Stimulated activated CD4-positive, alpha-beta T cell treated with anti-CD3 and anti-CD28 coated beads, Interleukin-1b, Interleukin-23, amount 100 ng/mL, for 24 hours (primary cell): ENCODE measurements around the gene TPMT.
"Not testable (repeated sequence)": the region's sequence is repeated elsewhere in the genome, so short reads cannot be mapped to it uniquely, and the experiment has no call there.

ENCODE experiments used
- DNase-seq, 4 experiments: peaks; one replicate each; pipeline ENCODE4 v3.0.0-alpha.2; 2020; ENCODE audit warnings: low read depth in 4 of 4, low spot score in 1 of 4

The TPMT gene

DNA sequence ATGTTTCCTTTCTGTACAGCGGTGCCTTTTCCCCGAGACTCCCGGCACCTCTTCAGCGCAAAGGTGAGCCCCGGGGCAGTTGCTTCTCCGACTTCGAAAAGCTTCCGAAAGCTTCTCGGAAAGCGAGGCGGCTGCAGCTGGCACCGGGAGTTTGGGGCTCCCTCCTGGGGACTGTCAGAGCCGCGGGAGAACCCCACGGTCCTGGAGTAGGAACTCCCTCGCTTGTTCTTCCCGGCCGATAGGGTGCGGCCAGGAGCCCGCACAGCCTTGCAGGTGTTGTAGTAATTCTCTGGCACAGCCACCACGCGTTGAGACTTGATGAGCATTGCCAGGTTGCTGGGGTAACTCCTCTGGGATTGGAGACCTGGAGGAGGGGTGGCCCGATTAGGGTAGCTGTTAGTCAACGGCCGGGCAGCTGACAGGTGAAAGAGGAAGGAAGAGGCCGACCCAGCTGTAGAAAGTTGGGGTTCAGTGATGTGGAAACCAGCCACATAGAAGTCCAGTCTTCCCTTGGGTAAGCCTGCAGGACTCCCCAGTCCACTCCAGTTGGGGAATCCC is 1.1 kb upstream of the TPMT start:
- DNase-seq: peak in 3 of 4 experiments; percentile 17 to 36 (median 25)

DNA sequence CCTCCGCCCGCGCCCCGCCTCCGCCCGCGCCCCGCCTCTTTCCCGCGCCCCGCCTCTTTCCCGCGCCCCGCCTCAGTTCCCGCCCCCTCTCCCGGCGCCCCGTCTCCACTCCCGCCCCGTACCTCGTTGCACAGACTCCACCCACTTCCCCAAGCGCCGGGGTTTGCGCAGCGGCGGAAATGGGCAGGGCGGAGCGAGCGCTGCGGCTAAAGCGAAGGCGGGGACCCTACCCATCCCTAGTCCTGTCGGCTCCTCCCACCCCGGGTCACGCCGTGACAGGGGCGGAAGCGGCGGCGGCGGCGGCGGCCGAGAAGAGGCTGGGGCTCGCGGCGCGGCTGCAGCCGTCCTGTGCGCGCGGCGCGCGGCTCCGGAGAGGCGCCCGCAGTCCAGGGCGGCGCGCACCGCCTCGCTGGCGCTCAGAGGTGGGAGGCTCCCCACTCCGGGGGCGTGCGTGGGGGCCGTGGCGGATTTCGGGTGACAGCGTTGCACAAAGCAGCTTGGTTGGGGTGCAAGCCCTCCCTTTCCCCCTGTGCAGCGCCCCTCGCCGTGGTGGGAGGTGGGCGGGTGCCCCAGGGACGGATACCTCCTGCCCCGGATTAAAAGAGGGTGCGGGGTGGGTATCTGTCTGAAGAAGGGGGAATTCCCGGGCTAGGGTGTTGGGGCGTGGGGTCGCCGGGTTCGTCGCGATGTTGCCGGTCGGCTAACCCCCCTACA is 430 bp upstream of the TPMT start, which contains the start of gene KDM1B:
KDM1B (plus strand) TSS at position 273 of the 714 bp plus-strand sequence. CDS start 4,474 bp downstream, outside the sequence.
- DNase-seq: peak; percentile 92 to 98 (median 94)

DNA sequence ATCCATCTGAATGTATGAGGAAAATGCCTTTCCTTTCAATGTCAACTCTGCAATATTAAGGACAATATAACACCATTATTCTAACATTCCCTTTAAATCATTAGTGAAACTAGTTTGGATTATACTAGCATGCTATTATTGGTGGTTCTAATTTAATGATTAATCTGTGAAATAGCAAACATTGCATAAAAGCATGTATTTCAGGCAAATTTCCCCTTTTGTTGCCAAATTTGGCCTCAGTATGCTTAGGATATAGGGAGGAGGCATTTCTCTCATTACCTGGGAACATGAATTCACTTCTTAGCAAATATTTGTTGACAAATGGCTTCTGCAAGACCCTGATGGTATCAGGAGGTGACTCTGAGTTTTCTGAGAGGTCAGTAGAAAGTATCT is 1.6 kb downstream of the TPMT start:
- DNase-seq: no peak

DNA sequence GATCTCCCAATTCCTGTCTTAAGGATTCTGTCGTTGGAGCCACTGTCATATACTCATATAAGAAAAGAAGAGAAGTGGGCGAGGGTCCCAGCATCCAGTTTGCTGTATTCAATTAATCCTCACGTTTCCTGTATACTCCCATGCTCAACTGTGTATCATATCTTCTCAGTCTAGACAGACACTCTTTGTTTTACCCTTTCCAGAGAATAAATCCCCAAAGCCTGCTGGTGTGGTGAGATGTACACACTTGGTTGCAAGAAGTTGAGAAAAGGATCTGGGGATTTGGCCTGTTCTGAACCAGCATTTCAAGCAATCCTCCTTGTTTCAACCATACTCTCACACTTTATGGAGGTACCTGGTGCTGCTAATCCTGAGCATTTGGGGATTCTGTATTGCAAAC is 3.1 kb downstream of the TPMT start:
- DNase-seq: no peak

DNA sequence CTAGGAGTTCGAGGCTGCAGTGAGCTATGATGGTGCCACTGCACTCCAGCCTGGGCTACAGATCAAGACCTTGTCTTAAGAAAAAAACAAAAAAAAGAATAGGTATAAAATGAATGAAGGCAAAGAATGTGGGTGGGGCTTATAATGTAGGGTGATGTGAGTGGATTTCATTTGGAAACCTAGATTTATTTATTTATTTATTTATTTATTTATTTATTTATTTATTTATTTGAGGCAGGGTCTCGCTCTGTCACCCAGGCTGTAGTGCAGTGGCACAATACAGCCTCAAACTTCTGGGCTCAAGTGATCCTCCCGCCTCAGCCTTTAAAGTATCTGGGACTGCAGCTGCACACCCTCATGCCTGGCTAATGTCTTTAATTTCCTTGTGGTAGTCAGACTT is 3.5 kb downstream of the TPMT start:
- not testable (repeated sequence) for DNase-seq

DNA sequence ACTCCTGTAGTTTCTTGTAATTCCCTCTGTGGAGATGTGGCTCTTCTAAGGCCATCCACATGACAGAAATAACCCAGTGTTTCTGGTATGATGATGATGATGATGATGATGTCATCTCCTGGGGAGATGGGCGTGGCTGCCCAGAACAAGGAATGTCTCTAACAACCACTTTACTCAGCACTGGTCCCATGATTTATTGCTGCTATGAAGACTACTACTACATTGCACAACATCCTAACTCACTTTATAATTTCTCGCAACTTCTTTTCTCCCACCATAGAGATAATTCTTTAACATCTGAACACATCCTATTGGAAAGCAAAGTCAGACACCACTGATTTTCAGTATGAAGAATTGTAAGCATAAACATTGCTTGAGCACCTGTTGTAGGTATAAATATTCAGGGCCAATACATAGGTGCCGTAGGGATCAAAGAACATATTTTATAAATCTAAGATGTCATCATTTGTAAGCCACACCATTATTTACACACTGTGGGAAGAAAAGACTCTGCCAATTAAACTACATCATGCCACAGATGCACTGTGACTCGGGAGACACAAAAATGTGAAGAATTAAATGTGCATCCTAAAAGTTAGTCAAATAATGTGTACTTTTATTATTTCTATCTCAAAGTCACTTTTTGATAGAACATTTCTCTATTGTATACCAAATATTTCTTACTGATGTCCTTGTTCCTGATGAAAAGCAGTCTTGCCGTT is 6.4 kb downstream of the TPMT start:
- no peak for DNase-seq

DNA sequence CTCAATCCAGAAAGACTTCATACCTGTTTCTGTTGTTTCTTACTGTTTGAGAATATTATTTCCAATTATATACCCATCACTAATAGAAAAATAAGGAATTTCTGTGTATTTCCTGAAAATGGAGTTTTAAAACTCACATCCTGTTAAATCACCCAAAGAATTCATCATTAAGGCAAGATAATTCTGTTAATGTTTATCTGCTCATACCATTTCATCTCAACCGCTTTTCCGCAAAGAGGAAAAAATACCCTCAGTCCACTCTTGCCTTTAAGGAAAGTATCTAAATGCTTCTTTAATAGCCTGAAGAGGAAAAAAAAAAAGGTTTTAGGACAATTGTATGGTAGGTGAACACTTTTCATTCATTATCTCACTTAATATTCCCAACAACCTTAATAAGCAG is 7.3 kb downstream of the TPMT start:
- DNase-seq: no peak

DNA sequence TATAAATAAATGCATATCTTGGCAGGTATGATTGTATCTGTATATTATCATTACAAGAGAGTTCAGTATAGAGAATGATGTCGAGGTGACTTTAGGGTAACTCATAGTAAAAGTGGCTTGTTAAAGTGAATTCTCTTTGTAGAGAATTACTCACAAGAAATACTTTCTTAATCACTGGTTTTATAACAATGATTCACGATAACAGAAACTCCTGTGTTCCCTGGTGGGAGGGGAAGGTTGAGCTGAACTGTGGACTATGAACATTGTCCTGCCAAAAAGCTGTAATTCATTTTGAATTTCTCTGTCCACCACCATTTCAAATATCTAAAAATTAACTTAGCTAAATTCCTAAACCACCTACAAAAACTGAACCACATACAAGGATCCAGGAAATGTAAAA is 7.7 kb downstream of the TPMT start:
- no peak for DNase-seq

DNA sequence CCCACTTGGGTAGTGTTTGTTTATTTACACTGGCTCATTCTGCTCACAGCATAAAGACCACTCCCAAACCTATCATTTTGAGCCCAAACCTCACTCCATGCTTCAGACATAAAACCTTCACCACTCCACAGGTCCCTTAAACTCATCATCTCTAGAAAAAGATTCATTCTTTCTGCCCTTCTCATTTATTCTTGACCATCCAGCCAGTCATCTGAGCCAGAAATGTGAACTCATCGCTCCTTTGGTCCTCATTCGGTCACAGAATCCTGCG is 12.4 kb downstream of the TPMT start:
- DNase-seq: no peak

DNA sequence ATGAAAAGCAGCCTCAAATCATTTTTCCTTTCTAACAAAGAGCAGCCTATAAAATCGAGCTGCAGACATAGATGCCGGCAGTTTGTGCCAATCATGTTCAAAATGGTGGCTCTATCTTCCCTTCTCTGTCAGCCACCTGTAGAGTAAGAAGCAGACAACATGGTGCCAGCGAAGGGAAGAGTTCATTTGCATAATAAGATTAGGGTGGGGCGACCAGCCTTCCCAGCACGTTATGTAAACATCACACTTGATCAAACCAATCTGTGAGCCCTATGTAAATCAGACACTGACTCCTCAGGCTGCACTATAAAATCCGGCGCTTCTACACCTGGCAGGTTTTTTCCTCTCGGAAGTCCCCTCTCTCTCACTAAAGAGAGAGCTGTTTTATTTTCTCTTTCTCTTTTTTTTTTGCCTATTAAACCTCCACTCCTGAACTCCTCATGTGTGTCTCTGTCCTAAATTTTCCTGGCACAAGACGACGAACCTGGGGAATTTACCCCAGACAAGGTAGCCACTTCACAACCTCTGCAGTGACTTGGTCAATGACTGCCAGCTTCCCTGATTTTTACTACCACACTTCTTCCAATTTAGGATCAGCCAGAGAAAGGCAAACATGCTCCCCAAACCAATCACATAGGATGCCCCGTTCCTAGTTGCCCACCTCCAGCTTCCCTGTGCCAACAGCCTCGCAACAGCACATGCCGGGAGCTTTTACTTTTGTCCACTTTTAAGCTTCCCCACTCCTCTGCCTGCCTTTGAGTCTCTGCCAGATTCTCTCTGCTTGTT is 12.9 kb downstream of the TPMT start:
- DNase-seq: no peak

DNA sequence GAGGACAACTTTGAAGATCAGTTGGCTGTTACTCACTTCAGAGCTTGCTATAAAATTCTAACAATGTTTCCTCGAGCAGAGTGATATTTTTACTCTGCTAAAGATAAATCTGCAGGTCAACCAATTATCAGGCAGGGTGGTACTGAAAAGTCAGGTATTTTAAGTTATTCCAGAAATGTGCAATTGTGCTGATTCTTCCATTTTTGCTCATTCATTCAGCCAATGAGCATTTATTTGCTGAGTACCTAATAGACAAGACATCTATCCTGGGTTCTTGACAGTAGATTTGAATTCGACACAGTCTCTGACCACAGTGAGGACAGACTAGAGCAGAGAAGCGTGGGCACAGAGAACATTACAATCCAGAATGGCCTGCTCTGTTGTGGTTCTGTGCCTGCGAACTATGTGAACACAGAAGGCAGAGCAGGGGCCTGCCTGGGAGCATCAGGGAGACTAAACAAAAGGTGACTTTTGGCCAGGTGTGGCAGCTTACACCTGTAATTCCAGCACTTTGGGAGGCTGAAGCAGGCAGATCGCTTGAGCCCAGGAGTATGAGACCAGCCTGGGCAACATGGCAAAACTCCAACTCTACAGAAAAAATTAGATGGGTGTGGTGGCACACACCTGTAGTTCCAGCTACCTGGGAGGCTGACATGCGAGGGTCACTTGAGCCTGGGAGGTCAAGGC is 14.8 kb downstream of the TPMT start:
- no peak for DNase-seq

DNA sequence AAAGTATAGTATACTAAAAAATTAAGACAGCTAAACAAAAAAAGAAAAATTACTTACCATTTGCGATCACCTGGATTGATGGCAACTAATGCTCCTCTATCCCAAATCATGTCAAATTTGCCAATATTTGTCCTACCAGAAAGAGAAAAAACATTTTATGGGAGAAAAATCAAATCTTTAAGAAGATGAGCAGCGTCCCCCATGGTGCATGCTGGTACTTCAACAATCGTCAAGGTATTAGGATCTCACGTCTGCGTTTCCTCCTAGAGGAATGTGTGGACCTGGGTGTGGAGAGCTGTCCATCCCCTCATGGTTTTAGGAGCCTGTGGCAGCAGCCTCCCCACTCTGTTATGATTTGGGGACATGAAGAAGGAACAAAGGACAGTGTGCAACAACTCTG is 16.0 kb downstream of the TPMT start:
- no peak for DNase-seq

DNA sequence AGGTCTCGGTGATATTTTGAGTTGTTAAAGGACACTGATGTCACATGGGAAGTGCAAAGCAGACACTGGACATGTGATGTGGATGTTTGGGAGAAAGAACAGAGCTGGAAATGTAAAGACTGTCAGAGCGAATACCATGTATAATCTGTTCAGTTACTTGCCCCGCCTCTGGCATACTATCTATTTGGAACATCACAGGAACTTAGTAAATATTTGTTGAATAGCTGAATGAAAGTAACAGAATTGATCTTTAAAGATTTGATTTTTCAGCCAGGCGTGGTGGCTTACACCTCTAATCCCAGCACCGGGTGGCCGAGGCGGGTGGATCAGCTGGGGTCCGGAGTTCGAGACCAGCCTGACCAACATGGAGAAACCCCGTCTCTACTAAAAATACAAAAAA is 18.6 kb downstream of the TPMT start:
- DNase-seq: no peak

DNA sequence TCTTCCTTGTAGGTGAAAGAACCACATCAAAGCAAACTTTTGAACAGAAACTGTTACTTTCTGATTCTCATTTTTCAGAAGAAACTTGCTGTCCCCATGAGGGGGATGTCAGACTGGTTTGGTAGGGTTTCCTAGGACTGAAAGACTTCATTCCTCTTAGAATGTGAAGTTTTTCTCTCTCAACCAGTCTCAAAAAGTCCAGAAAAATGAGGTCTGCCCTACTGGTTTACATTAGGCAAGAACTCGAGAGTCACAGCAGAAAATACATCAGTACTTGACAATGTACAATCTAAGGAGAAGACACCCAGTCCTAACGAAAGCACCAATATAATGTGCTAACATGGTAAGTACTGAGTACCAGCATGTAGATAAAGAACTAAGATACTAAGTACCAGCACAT is 19.7 kb downstream of the TPMT start:
- no peak for DNase-seq

DNA sequence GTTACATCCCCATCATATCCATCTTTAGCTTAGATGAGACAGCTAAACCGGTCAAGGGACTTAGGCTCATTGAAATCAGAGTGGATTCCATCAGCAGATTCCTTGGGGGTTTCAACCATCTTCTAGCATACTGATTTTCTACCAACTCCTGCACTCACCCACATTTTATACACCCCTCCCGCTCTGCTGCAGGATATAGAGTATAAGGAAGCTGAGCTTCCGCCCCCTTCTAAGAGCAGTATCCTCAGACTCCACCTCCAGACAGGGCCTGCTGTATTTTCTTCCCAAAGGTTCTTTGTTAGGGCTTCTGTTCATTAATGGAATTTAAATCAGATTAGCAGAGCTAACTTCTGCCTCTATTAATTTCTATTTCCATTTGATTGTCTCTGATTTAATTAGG is 22.5 kb downstream of the TPMT start:
- DNase-seq: no peak

DNA sequence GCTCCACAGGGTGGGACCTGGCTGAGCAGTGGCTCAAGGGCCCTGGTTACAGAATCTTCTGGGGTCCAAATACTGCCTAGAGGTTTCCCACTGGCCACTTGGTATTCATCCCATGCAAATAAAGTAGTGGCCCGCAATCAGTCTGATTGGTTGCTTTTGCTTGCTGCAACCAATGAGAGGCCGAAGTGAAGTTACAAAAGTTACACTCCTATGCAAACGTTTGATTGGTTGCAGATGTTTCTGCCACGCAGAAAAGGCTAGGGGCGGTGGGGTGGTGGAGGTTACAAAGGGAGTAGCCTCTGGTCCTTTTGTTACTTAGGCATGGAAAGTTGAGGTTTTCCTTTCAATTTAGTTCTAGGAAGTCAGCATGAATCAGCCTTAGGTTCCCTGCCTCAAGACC is 28.8 kb downstream of the TPMT start:
- DNase-seq: no peak

DNA sequence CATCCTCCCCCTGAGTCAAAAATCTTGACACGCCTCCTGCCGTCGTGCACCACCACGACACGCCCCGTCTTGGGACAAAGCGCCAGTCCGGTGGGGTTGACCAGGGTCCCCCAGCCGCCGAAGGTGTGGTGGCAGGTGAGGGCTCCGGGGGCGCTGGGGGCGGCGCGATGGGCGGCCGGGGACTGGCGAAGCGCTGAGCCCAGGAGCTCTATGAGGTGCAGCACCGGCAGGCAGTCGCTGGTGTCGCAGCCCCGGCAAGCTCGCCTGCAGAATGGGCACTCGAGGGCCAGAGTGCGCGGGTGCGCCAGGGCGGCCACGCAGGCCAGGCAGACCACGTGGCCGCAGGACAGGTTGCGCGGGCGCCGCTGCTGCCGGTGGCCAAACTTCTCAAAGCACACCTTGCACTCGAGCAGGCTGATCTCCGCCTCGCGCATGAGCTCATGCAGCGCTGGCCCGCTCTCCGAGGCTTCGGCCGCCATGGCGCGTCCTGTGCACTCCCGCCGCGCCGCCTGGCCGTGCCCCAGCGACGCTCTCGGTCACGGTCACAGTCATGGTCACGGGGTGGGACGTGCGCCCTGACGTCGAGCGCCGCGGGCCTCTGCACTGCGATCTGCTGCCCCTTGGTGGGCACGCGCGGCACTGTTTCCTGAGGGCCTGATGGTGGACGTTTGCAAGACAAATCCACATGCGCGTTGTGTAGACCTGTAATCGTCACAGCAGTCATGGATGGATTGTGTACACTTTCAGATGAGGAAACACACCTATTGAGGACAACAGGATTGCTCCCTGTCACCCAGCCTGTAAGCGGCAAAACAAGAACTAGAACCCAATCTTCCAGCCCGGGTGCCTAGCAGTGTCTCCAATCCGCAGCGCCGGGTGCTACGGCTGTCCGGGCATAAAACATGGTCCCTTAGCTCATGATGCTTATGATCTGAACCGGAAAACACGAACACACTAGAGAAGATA is 32.5 kb downstream of the TPMT start, which contains the start of gene NHLRC1:
NHLRC1 (minus strand) TSS at position 550 of the 966 bp plus-strand sequence; CDS start at position 479, 71 bp downstream.
- peak; percentile 38 to 70 (median 52) for DNase-seq

DNA sequence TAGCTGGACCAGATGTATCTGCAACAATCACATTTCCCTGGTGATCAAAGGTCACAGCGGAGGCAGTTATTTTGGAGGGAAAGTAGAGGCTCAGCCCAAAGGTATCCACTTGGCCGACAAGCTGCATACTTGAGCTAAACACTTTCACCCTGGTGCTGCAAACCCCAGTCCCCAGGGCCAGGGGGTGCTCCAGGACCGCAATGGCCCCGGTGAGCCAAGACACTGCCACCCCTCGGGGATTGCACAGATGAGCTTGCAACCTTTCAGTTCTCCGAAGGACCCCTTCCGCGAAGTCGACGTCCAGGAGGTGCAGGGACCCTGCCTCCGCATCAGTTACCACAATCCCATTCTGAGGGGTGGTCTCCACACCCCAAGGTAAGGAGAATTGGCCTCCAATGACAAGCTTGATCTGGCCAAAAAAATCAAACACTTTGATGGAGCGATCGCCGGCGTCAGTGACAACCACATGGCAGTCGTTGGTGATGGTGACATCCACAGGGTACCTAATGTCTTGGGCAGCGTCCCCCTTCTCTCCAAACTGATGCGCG is 33.2 kb downstream of the TPMT start:
- no peak for DNase-seq

DNA sequence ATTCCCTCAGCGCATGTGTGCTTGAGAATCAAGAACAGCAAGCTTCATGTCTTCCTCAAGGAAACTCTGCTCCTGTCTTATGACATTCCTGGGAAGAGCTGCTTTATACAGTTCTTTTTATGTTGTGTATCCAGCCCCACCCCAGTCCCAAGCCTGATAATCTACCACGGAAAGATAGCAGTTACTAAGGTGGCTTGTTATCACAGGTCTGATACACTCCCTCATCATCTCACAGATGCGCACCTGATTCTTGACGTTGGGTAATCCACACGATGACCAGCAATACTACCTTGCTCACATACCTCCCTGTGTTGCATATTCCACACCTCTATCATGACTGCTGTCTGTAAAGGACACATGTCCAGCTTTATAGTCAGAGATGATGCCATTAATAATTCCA is 35.6 kb downstream of the TPMT start:
- DNase-seq: no peak

DNA sequence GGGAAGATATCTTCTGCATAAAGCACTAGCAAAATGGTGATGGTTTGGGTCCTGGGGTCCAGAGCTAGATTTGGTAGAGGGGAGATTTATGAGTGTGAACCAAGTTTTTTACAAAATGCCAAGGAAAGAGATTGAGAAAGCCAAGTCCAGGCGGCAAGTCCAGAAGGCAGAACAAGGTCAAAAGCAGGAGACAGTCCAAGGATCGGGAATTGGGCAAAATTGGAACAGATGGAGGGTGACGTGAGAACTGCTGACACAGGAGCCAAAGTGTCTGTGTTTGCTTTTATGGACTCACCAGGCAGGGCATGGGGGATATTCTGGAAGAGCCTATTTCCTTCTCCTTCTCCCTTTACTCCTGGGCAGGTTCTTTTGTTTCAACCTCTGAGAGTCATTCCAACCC is 36.5 kb downstream of the TPMT start:
- DNase-seq: no peak
